Activated CD8-positive, alpha-beta memory T cell treated with anti-CD3 and anti-CD28 coated beads for 48 hours (primary cell): Measurements from ENCODE around the gene KCNAB2.

Experiments
- DNase-seq, 3 experiments: peaks; one replicate each; pipeline ENCODE4 v3.0.0-alpha.2; 2020; ENCODE audit warnings: low read depth in 2 of 3, low spot score in 2 of 3

KCNAB2 gene

GRCh38 chr1:6124746-6125365 is 79.2 kb downstream of the KCNAB2 start:
- DNase-seq, result no peak

DNA sequence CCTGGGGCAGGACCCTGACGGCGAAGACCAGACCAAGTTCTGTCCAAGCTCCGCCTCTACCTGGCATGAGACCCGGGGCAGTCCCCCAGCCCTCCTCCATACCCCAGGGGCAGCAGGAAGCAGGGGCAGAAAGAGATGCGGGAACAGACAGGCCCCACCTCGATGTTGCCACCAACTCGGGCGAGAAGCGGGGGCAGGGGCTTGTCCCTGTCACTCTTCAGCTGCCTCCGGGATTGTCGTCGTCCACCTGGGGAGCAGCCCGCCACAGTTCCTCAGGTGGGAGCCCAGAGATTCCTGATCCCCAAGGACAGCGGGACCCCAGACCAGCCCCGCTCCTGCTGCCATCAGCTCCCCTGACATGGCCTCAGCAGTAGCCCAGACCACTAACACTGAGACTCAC is 79.7 kb downstream of the KCNAB2 start:
- no peak for DNase-seq

- DNase-seq, result no peak
These were observed 80.3 kb downstream of the KCNAB2 start for GRCh38 chr1:6126028-6126427.

- no peak for DNase-seq
These were observed 80.9 kb downstream of the KCNAB2 start for GRCh38 chr1:6126521-6127067.

DNA sequence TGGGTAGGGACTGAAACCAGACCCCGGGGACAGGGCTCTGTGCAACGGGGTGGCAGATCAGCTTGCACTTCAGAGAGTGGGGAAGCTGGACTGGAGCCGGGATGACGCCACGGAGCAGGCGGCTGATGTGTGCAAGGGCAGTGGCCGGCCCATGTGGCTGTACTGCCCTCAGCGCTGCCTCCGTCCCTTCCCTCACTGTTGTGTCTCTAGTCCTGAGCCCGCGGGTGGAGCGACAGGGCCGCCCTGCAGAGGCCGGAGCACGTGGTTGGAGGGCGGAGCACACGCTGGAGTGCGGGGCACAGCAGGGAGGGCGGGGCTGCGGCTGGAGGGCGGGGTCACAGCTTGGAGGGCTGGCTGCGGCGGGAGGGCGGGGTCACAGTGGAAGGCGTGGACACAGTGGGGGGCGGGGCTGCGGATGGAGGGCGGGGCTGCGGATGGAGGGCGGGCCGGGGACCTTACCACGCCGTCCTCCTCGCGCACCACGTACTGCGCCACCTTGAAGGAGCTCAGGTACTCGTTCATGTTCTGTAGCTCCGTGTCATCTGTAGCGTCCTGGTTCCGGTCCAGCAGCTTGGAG is 82.0 kb downstream of the KCNAB2 start:
- DNase-seq, result peak; percentile 23 to 44 (median 40)

GRCh38 chr1:6128276-6129081 is 82.8 kb downstream of the KCNAB2 start:
- no peak for DNase-seq

- DNase-seq, result no peak
These were observed 83.6 kb downstream of the KCNAB2 start for GRCh38 chr1:6129313-6129712.

DNA sequence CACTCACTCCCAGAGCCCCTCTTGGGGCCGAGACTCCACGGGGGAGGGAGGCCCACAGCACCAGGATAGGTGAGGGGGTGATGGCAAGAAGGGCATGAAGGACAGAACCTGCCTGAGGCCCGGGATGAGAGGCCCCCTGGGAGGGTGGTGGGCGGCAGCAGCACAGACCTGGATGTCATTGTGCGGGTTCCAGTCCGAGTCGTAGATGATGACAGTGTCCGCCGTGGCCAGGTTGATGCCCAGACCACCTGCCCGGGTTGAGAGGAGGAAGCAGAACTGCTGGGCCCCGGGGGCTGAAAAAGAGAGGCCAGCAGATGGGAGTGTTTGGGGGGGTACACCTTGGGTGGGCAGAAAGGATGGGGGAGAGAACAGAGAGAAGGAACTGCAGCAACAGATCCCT is 84.3 kb downstream of the KCNAB2 start:
- DNase-seq, result no peak

- DNase-seq, result no peak
These were observed 84.9 kb downstream of the KCNAB2 start for GRCh38 chr1:6130596-6130995.

GRCh38 chr1:6131561-6131960 is 85.9 kb downstream of the KCNAB2 start:
- DNase-seq, result no peak

GRCh38 chr1:6133146-6133895 is 87.6 kb downstream of the KCNAB2 start:
- DNase-seq, result no peak

DNA sequence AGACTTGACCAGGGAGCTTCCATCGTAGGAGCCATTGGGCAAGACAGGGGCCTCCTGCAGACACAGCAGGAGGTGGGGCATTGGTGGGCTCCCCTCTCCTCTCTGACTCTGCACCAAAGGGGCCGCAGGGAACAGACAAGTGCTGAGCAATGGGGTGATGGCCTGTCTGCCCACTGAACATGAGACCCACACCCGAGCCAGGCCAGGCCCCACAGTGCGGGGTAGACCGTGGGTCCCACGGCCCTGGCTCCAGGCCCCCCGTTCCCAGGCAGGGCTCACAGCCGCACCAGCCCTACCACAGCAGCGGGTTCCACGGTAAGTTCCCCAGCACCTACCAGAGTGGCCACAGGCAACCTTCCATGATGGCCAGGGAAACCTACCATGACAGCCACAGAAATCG is 88.5 kb downstream of the KCNAB2 start:
- DNase-seq, result no peak

DNA sequence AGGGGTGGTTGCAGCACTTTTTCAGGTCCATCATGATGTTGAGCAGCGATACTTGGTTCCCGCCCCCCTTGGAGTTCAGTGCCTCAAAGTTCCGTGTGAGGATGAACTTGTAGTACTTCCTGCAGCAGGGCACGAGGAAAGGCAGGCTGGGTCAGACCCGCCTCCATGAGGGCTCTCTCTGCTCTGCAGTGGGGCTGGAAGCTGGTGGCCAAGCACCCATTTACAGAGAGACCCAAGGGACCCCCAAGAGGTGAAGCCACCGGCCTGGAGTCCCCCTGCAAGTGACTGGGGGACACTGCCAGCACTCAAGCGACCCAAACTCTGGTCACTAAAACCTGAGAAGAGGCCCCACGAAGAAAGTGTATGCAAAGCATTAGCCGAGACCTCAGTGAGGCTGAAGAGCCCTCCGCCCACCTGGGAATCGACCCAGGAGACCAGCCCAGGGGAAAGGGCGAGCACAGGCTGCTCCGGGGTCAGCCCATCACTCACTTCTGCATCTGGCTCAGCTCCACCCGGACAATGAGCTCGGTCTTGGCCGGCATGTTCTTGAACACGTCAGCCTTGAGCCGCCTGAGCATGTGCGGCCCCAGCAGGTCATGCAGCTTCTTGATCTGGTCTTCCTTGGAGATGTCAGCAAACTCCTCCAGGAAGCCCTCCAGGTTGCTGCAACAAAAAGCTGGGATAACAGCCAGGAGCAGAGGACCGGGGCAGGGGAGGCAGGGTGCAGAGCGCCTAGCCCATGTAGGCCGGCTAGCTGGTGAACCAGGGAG is 89.2 kb downstream of the KCNAB2 start:
- DNase-seq, result no peak

DNA sequence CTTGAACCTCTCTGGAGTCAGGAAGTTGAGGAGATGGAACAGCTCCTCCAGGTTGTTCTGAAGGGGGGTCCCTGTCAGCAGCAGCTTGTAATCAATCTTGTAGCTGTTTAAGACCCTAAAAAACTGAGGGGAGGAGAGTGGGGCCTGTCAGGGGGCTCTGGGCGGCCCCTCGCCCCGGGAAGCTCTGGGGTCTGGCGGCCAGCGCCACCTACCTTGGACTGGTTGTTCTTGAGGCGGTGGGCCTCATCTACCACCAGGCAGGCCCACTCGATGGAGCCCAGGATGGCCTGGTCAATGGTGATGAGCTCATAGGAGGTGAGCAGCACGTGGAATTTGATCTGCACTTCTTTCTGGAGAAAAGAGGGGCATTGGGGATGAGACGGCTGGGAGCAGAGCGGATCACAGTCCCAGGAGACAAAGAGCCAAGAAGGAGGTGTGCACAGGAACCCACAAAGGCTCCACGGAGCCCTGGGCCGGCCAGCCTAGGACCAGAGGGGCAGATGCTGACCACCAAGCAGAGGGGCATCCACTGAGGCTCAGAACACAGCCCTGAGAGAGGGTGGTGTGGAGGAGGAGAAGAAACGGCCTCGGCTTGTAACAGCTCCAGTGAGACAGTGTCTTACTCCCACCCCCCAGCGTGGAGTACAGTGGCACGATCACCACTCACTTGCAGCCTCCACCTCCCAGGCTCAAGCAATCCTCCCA is 91.0 kb downstream of the KCNAB2 start:
- DNase-seq, result no peak

GRCh38 chr1:6137758-6138157 is 92.1 kb downstream of the KCNAB2 start:
- DNase-seq, result no peak

GRCh38 chr1:6140413-6140812 is 94.7 kb downstream of the KCNAB2 start:
- DNase-seq, result no peak

GRCh38 chr1:6141592-6141991 is 95.9 kb downstream of the KCNAB2 start:
- DNase-seq, result peak in 1 of 3 experiments; percentile 18

DNA sequence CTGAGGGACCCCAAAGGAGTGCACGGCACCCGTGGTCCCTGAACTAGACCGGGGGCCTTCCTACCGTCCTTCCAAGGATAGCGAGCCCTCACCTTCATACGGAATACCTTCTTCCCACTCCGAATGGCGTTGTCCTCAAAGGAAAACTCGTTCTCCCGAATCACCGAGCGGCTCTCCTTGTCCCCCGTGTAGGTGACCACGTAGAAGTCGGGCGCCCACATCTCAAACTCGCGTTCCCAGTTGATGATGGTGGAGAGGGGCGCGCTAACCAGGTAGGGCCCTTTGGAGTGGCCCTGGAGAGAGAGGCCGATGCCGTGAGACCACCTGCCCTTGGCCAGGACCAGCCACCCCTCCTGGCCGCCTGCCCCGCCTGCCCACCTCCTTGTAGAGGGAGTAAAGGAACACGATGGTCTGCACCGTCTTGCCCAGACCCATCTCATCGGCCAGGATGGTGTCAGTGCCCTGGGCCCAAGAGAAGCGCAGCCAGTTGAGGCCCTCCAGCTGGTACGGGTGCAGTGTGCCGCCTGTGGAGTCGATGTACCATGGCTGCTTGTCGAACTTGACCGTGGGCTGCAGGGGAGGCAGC is 96.4 kb downstream of the KCNAB2 start:
- no peak for DNase-seq

DNA sequence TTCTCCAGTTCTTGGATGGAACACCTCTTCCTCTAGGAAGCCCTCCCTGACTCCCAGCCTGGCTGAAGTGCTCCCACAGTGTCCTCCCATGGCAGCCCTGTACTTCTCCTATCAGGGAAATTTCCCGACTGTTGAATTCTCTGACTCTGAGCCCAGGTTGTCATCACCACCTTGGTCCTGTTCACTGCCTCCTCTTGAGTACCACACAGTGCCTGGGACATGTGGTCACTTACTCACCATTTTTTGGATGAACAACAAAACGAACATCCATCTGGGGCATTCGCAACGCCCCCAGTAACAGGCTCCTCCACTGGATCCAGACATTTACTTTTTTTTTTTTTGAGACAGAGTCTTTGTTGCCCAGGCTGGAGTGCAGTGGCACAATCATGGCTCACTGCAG is 97.0 kb downstream of the KCNAB2 start:
- DNase-seq, result no peak

DNA sequence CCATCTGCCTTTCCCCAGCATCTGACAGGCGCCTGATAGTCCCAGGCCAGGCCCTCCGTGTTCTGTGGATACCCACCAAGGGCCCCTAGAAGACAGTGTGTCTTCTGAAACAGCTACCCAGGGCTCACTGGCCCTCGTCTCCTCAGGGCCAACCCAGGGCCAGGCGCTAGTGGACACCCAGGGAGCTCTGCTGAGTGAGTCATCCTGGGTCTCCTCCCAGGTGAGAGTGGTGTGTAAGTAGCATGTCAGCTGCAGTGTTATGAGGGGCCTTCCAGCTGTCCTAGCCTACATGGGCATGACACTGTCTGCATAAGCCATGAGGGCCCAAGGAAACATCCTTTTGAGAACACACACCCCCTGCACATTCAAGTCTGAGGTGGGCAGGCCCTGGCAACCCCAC is 97.7 kb downstream of the KCNAB2 start:
- DNase-seq, result no peak
